Neural crest cell (in vitro differentiated cells): ENCODE data around the gene LDLRAD2. TPM values are rescaled to one million over a fixed set of nuclear protein-coding genes. Genes with fewer than 3 reads are reported as not detected.
"Not testable (repeated sequence)": the region's sequence is repeated elsewhere in the genome, so short reads cannot be mapped to it uniquely, and the experiment has no call there.

Experiments used
- DNase-seq: peaks from one replicate; pipeline ENCODE4 v3.0.0; 2021; ENCODE audit warnings: low read depth, mixed read lengths, low spot score
- H3K27ac Mint-ChIP-seq: one replicate; pipeline ENCODE4 v1.8.0; 2021; ENCODE audit warnings: mild to moderate bottlenecking, mixed read lengths; ENCODE audit not compliant: unreplicated experiment
- H3K27me3 Mint-ChIP-seq: 2 replicates; pipeline ENCODE4 v1.8.0; 2021; ENCODE audit warnings: low read depth, mild to moderate bottlenecking, mixed read lengths
- H3K36me3 Mint-ChIP-seq: 2 replicates; pipeline ENCODE4 v1.8.0; 2021; ENCODE audit warnings: low read depth, mild to moderate bottlenecking, mixed read lengths
- H3K4me1 Mint-ChIP-seq: 2 replicates; pipeline ENCODE4 v1.8.0; 2021; ENCODE audit warnings: mixed read lengths
- H3K4me3 Mint-ChIP-seq: one replicate; pipeline ENCODE4 v1.8.0; 2021; ENCODE audit warnings: mild to moderate bottlenecking, mixed read lengths
- H3K9me3 Mint-ChIP-seq: 2 replicates; pipeline ENCODE4 v1.8.0; 2021; ENCODE audit warnings: mixed read lengths
- CTCF ChIP-seq: fragments of 200-600 bp; sonication (generic); conservative IDR thresholded peaks from 2 replicates; pipeline ENCODE4 v1.5.0; 2021; ENCODE audit warnings: antibody characterized with exemption, mild to moderate bottlenecking
- long read RNA-seq: library from polyadenylated mRNA; unstranded; transcript quantifications from one replicate; pipeline ENCODE4 v2.0.0, GENCODE V29; 2020
- total RNA-seq: library from RNA; stranded (reverse); gene quantifications from 2 replicates; pipeline ENCODE4 v1.2.1, GENCODE V29; 2021

The LDLRAD2 gene
- 0.40 and 0.55 TPM in 2 replicates for total RNA-seq
- long read RNA-seq: 0 reads

GRCh38 chr1:21811875-21812305 is at the start of gene LDLRAD2:
Gene LDLRAD2 (plus strand): TSS chr1:21812265. CDS start chr1:21812452, 187 bp downstream.
- H3K27me3 Mint-ChIP-seq: peaks cover 5% of the 10 kb centered on the region
- H3K4me1 Mint-ChIP-seq: peaks cover 21% of the 10 kb centered on the region
- peak within 1 kb of the TSS; percentile 3 for H3K4me3 Mint-ChIP-seq
- no peaks in the 10 kb centered on the region for H3K9me3 Mint-ChIP-seq
- H3K36me3 Mint-ChIP-seq: no peaks in the 10 kb centered on the region
- no peak for TF ChIP-seq CTCF
- no peak for DNase-seq
- no peak within 1 kb of the TSS for H3K27ac Mint-ChIP-seq

DNA sequence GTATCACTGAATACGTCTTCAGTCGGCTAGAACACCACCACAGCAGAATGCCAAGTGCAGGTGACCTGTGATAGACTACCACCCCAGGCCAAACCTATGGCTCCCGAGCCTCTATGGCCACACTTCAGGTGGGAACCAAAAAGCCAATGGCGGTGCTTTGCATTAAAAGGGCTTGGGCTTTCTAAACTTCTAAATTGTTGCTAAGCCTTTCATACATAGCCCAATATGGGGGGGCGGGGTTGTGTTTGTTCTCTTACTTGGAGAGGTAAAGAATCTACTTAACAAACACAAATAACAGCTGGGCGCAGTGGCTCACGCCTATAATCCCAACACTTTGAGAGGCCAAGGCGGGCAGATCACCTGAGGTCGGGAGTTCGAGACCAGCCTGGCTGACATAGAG is 48.8 kb upstream of the LDLRAD2 start:
- Mint-ChIP-seq H3K4me3 (no peak overlapping the region), H3K27ac (no peak overlapping the region), H3K9me3 (no peaks in the 10 kb centered on the region), H3K36me3 (no peaks in the 10 kb centered on the region), H3K27me3 (no peaks in the 10 kb centered on the region), H3K4me1 (peaks cover 8% of the 10 kb centered on the region)
- no peak for TF ChIP-seq CTCF
- DNase-seq: no peak

DNA sequence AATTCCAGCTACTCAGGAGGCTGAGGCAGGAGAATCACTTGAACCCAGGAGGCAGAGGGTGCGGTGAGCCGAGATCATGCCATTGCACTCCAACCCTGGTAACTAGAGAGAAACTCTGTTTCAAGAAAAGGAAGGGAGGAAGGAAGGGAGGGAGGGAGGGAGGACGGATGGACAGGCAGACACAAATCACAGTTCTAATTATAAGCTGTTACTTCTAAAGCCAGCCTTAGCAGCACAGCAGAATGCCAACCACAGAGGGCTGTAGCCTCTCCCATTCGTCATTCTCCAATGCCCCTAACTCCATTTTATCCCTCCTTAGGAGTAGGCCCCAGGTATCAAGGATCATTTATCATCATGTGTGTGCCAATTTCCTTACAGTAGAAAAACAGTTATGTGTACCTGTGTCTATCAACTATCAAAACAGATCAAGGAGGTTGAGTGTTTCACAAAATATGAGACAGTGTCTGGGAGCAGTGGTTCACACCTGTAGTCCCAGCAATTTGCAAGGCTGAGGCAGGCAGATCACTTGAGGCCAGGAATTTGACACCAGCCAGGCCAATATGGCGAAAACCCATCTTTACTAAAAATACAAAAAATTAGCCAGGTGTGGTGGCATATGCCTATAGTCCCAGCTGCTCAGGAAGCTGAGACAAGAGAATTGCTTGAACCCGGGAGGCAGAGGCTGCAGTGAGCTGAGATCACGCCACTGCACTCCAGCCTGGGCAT is 48.2 kb upstream of the LDLRAD2 start:
- peaks cover 10% of the 10 kb centered on the region for H3K4me1 Mint-ChIP-seq
- no peak overlapping the region for H3K27ac Mint-ChIP-seq
- no peaks in the 10 kb centered on the region for H3K9me3 Mint-ChIP-seq
- no peaks in the 10 kb centered on the region for H3K36me3 Mint-ChIP-seq
- H3K4me3 Mint-ChIP-seq: no peak overlapping the region
- TF ChIP-seq CTCF: no peak
- no peaks in the 10 kb centered on the region for H3K27me3 Mint-ChIP-seq
- DNase-seq: no peak

- Mint-ChIP-seq H3K27ac (no peak overlapping the region), H3K27me3 (no peaks in the 10 kb centered on the region), H3K4me1 (peaks cover 13% of the 10 kb centered on the region), H3K9me3 (no peaks in the 10 kb centered on the region), H3K36me3 (no peaks in the 10 kb centered on the region), H3K4me3 (no peak overlapping the region)
- TF ChIP-seq CTCF: no peak
- no peak for DNase-seq
Observed at GRCh38 chr1:21764615-21765423, 47.2 kb upstream of the LDLRAD2 start.

- no peak overlapping the region for H3K27ac Mint-ChIP-seq
- no peak for TF ChIP-seq CTCF
Observed at GRCh38 chr1:21766210-21766609, 45.9 kb upstream of the LDLRAD2 start.

DNA sequence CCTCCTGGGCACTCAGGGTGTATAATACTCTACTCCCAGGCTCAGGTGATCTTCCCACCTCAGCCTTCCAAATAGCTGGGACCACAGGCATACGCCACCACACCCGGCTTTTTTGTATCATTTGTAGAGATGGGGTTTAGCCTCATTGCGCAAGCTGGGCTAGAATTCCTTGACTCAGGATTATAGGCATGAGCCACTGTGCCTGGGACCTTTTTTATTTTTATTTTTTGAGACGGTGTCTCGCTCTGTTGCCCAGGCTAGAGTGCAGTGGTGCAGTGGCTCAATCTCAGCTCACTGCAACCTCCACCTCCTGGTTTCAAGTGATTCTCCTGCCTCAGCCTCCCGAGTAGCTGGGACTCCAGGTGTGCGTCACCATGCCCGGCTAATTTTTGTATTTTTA is 45.0 kb upstream of the LDLRAD2 start:
- H3K36me3 Mint-ChIP-seq, H3K27ac Mint-ChIP-seq, H3K27me3 Mint-ChIP-seq, H3K4me3 Mint-ChIP-seq, H3K9me3 Mint-ChIP-seq, DNase-seq: not testable (repeated sequence)
- peaks cover 16% of the 10 kb centered on the region for H3K4me1 Mint-ChIP-seq

More at GRCh38 chr1:21766210-21766609, 45.9 kb upstream of the LDLRAD2 start:
- H3K27me3 Mint-ChIP-seq: no peaks in the 10 kb centered on the region
- H3K9me3 Mint-ChIP-seq: no peaks in the 10 kb centered on the region
- H3K4me3 Mint-ChIP-seq: no peak overlapping the region
- no peak for DNase-seq
- peaks cover 16% of the 10 kb centered on the region for H3K4me1 Mint-ChIP-seq
- no peaks in the 10 kb centered on the region for H3K36me3 Mint-ChIP-seq
